ENCODE data around the gene LTB4R2.

Gene LTB4R2

GRCh38 chr14:24274101-24274543 is 35.8 kb upstream of the LTB4R2 start:
- no peak for DNase-seq

DNA sequence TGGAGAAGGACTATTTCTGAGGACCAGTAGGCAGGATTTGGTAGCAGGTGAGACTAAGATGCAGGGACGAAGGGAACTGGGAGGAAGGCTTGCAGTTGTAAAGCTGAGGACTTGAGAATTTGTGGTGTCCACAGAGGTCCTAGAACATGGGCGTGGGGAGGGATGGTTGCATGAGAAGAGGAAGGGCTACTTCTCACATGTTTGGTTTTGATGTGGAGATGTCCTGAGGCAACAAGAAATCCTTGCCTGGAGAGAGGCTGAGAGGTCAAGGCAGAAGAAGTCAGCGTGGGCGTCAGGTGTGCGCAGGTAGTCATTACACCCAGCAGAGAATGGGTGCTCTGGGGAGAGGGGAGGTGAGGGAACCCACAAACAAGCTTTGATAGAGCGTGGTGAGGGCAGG is 32.9 kb upstream of the LTB4R2 start:
- no peak for DNase-seq

- no peak for DNase-seq
These were observed 32.2 kb upstream of the LTB4R2 start for GRCh38 chr14:24277606-24278321.

DNA sequence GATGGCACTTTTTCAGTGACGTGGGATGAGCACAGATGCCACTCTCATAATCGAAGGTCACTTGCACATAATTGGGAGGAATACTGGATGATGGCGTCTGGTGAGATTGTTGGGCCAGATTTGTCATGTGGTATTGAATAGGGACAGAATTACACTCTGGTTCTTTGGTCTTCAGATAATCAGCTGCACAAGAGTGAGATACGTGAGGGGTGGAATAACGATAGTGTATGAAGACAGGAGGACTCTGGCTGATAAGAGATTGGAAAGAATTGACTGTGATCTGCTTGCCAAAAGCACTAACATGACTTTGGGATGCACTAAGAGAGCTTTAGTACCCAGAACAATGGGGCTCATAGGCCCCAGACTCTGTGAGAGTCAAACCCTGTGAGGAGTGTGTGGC is 31.5 kb upstream of the LTB4R2 start:
- DNase-seq, result no peak

DNA sequence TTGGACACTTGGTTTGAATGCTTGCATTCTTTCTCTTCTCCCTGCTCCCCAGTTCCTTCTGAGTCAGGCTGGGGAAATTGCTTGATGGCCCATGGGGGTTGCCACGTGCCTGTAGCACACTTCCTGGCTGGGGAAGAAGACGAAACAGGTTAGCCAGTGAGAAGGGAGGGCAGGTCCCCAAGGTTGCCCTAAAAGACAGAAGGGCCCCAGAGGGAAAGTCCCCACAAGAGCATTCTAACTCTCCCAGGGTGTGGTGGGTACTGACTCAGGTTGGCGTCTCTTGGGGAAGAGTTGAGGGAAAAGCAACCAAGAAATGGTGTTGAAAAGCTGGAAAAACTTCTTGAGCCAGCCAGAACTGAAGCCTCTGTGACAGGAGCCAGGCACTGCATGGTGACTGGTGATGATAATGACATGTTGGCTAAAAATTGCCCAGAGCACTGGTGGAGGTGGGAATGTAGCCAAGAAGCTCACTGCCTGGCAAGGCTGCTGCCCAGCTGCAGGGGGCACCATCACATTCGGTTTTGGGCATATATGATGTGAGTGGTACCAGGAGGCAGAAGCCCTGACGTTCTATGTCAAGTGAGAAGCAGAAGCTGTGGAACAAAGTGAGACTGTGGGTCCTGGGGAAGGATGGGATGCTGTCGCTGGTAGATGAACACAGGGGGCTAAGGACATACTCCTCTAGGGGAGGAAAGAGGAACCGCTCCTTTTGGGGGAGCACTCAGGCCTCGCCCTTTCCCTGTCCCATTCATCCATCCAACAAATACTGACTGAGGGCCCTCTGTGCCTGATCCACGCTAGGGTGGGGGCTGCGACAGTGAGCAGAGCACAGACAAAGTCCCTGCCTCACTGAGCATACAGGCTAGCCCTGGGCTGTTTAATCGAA is 30.4 kb upstream of the LTB4R2 start:
- DNase-seq, result no peak

DNA sequence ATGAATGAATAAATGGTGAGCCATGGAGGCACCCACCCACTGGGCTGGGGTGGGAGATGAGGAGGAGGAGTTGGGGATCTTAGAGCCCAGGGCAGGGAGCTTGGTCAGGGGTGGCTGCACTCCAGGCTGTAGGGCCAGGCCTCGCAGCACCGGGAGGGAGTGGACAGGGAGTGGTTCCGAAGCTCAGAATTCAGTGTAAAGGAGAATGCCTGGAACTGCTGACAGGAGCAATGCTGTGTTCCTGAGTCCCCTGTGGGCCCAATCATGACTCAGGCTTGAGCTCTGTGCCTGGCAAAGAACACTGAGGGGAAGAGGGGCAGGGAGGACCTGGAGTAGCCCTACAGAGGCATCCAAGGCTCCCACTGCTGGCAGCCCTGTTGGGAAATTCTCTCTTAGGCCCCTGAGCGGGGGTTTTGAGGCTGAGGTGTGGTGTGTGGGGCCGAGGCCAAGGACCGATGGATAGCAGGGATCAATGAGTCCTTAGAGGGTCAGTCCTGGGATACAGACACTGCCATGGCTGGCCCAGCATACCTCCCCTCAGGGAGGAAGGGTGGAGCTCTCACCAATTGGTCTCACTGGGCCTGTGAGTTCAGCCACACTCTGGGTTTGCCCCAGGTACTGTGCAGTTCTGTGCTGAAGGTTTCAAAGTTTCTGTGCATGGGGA is 29.0 kb upstream of the LTB4R2 start:
- DNase-seq, result no peak

- DNase-seq, result no peak
These were observed 28.3 kb upstream of the LTB4R2 start for GRCh38 chr14:24281636-24282035.

- no peak for DNase-seq
These were observed 27.2 kb upstream of the LTB4R2 start for GRCh38 chr14:24282736-24283135.

- no peak for DNase-seq
These were observed 26.0 kb upstream of the LTB4R2 start for GRCh38 chr14:24283796-24284460.

DNA sequence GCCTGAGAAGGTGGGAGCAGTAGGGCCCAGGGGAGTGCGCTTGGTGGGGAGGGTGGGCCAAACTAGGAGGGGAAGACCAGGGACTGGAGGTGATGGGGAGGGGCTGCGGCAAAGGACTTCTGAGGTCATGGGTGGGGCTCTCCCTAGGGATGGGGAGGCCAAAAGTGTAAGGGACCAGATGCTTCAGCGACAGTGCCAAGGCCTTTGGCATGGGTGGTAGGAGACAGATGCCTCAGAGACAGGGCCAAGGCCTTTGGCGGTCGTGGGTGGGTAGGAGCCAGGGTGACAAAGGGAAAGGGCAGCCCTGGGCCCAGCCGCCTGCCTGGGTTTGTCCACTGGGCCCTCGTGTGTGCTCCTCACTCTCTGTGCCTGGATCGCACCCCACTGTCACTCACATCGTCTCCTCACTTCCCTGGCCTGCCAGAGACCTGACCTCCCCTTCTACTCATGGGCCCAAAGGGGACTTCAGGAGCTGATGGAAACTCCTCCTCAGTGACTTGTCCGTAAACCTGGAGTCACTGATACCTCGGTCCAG is 25.4 kb upstream of the LTB4R2 start:
- DNase-seq, result no peak

DNA sequence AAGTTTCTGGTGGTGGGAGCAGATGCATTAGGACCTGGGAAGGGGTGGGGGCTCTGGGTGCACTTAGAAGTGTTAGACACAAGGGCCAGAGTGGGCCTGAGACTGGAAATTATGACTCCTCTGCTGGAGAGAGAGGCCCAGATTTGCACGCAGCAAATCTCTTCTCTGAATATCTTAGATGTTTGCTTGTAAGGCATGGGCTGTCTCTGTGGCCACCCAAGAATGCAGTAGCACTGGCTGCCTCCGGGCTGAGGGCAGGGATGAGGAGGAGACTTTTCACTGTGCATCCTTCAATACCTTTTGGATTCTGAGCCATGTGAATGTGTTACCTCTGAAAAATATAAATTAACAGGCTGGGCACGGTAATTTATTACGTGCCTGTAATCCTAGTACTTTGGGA is 24.6 kb upstream of the LTB4R2 start:
- DNase-seq, result no peak

GRCh38 chr14:24286996-24287395 is 22.9 kb upstream of the LTB4R2 start:
- no peak for DNase-seq

DNA sequence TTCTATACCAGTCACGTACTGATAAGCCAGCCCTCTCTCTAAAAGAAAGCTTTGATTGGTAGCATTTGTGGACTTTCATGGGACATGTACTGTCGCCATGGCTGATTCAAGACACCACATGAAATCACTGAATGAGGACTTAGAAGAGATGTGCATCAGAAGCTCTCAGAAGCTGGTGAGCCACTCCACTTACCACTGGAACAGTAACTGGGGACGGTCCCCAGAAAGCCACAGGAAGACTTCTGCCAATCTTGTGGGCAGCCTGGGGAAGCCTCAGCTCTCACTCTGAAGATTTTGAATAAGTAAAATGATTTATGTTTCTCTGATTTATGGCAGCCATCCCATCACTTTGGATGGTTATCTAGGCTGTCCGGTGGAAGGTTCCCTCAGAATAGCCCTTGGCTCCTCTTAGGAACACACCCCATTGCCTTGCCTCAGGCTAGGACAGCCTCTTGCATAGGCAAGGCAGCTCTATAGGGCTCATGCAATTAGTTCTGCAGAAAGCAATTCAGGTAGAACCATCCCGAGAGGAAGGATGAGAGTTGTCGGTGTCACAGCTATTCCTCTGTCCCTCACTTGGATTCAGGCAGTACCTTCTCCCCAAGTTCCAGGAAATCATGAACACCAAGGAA is 20.2 kb upstream of the LTB4R2 start:
- DNase-seq, result no peak

GRCh38 chr14:24290746-24291145 is 19.2 kb upstream of the LTB4R2 start:
- no peak for DNase-seq

GRCh38 chr14:24291446-24292117 is 18.4 kb upstream of the LTB4R2 start:
- DNase-seq, result no peak

GRCh38 chr14:24292118-24292807 is 17.7 kb upstream of the LTB4R2 start:
- DNase-seq, result no peak

DNA sequence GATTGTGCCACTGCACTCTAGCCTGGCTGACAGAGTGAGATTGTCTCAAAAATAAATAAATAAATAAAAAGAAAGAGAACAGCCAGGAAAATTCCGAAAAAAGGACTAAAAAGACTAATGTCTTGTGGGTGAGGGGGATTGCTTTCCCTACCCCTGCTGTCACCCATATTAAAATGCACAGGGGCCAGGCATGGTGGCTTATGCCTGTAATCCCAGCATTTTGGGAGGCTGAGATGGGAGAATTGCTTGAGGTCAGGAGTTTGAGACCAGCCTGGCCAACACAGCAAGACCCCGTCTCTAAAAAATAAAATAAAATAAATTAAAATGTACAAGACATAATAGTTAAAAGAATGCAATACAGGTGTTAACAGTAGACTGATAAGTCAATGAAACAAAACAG is 16.4 kb upstream of the LTB4R2 start:
- DNase-seq, result no peak

- DNase-seq, result no peak
These were observed 13.4 kb upstream of the LTB4R2 start for GRCh38 chr14:24296341-24297157.

DNA sequence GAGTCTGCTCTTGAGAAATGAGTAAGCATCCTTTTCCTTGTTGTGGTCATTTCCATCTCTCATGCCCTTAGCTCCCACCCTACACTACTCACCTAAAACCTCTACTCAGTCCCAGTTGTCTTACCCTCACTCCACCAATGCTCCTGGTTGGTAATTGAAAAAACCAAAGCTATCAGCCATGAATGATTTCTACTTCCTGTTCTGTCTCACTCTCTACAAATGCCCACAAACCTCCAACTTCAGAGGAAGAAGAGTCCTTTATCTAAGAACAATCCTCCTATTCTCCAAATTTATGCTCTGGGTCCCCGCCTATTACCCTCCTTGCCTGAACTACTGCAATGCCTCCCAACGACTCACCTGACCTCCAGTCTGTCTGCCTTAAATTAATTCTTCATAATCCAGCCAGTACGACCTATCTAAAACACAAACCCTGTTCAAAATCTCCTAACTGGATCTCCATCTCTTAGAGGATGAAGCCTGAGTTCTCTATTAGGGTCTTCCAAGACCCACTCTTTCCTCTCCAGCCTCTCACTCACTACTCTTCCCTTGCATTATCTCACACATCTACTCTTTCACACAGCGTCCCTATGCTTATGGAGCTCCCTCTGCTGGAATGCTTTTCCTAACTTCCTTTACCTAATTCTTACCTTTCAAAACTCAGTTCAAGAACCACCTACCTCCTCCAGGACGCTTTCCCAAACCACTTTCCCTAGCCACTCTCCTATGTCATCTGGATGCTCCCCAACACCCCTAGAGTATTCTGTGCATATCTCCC is 12.6 kb upstream of the LTB4R2 start:
- DNase-seq, result no peak

Measured in right kidney (tissue), 1 donor.